NT2/D1 (cell line): ENCODE measurements around the gene CTTNBP2.

Source experiments
- DNase-seq: peaks from one replicate; pipeline ENCODE4 v3.0.0-alpha.2; 2011; ENCODE audit warnings: low read depth, low spot score
- H3K27me3 ChIP-seq: 2 replicates; pipeline ENCODE4 v1.6.0; 2011; ENCODE audit warnings: mild to moderate bottlenecking; ENCODE audit not compliant: insufficient read length, insufficient read depth
- H3K36me3 ChIP-seq: 2 replicates; pipeline ENCODE4 v1.6.1; 2011; ENCODE audit warnings: mild to moderate bottlenecking, low read length, mixed read lengths; ENCODE audit not compliant: insufficient read depth, insufficient read length
- H3K4me1 ChIP-seq: 2 replicates; pipeline ENCODE4 v1.5.1; 2011; ENCODE audit not compliant: insufficient read depth, insufficient read length
- H3K4me3 ChIP-seq: 2 replicates; pipeline ENCODE4 v1.5.1; 2011; ENCODE audit warnings: low read depth; ENCODE audit not compliant: insufficient read length
- H3K9ac ChIP-seq: 2 replicates; pipeline ENCODE4 v1.6.0; 2011; ENCODE audit warnings: low read depth; ENCODE audit not compliant: insufficient read length
- H3K9me3 ChIP-seq: 2 replicates; pipeline ENCODE4 v1.5.1; 2011; ENCODE audit warnings: mild to moderate bottlenecking, low read length; ENCODE audit not compliant: insufficient read depth
- SUZ12 ChIP-seq: IDR thresholded peaks from 2 replicates; pipeline ENCODE4 v1.6.1; 2011; ENCODE audit not compliant: insufficient read length, insufficient read depth; ENCODE audit errors: extremely low read depth
- YY1 ChIP-seq: IDR thresholded peaks from 2 replicates; pipeline ENCODE4 v1.6.1; 2011; ENCODE audit not compliant: insufficient read length, insufficient read depth
- ZNF274 ChIP-seq: IDR thresholded peaks from 2 replicates; pipeline ENCODE4 v1.6.1; 2011; ENCODE audit warnings: mild to moderate bottlenecking, low read depth, low read length

The CTTNBP2 gene

DNA sequence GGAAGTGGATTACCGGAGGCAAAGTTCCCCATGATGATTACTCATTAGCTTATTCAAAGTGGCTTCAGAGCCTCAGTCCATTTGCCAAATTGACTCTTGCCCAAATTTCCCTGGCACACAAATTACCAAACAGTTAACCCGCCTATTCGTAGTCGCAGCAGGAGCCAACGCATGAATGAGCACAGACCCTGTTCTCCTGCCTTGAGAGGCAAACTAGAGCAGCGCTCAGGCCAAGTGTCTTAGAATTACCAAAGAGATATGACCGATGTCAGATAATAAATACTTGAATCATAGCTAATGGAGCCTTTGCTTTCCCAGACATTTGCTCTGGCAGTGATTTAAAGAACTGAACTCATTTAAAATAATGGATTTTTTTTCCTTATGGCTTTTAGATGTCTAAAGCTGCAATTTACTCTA, 64.9 kb downstream of the CTTNBP2 start:
- H3K27me3 ChIP-seq: no peaks in the 10 kb centered on the region
- no peak overlapping the region for H3K4me3 ChIP-seq
- no peak overlapping the region for H3K9ac ChIP-seq
- no peaks in the 10 kb centered on the region for H3K9me3 ChIP-seq
- no peak for DNase-seq
- H3K4me1 ChIP-seq: no peaks in the 10 kb centered on the region
- H3K36me3 ChIP-seq: no peaks in the 10 kb centered on the region
- no peak for TF ChIP-seq ZNF274
- TF ChIP-seq YY1: no peak
- no peak for TF ChIP-seq SUZ12

DNA sequence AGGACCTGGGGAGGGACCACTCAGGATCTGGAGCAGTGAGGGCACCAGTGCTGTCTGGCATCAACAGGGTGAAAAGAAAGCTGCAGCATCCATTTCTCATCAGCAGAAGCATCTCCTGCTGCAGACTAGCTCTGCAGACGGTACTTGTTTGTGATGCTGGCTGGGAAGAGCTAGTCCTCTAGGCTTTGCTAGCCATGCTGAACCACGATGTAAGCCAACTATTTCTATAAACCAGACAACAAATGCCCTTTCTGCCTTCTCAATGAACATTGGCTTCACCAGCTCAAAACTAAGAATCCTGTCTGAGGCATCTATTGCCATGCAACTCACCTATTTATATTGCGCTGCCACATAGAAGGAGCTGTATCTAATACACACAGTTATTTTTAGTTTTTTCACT, 65.6 kb downstream of the CTTNBP2 start:
- Histone ChIP-seq H3K9me3 (no peaks in the 10 kb centered on the region), H3K4me3 (no peak overlapping the region), H3K4me1 (no peaks in the 10 kb centered on the region), H3K27me3 (no peaks in the 10 kb centered on the region), H3K9ac (no peak overlapping the region), H3K36me3 (no peaks in the 10 kb centered on the region)
- no peak for DNase-seq
- TF ChIP-seq SUZ12 (no peak), ZNF274 (no peak), YY1 (no peak)

DNA sequence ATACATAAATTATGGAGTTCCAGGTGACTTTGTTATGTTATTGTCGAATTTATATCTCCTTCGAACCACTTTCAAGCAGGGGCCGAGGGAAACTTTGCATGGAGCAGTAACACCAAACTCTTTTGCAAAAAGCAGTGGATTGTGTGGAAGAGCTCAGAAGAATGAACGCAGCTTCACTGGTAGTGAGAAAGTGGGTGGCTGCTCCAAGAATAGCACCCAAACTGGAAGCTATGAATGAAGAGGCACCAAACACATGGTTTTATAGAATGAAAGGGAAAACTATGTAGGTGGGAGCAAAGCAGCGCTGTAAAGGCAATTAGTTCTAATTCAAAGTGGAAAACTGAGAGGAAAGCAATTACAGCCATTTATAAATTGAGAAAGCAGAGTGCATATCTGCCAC, 67.2 kb downstream of the CTTNBP2 start:
- Histone ChIP-seq H3K9me3 (no peaks in the 10 kb centered on the region), H3K4me3 (no peak overlapping the region), H3K9ac (no peak overlapping the region), H3K36me3 (no peaks in the 10 kb centered on the region), H3K4me1 (no peaks in the 10 kb centered on the region), H3K27me3 (no peaks in the 10 kb centered on the region)
- DNase-seq: no peak
- TF ChIP-seq SUZ12: no peak
- no peak for TF ChIP-seq ZNF274
- TF ChIP-seq YY1: no peak

DNA sequence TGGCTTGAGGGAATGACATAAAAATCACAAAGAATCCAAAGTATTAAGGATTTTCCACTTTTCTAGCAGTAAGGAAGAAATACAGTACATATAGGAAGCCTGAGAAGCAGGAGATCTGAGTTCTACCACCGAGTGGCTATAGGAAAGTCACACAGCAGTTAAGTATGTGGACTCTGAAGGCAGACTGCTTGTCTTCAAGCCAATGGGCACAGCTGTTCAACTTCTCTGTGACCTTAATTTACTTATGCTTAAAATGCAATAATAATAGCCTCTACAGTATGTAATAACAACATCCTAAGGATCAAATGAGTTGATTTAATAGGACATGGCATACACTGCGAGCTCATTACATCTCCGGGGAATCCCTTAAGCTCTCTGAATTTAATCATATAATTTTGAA, 68.0 kb downstream of the CTTNBP2 start:
- H3K4me1 ChIP-seq: no peaks in the 10 kb centered on the region

DNA sequence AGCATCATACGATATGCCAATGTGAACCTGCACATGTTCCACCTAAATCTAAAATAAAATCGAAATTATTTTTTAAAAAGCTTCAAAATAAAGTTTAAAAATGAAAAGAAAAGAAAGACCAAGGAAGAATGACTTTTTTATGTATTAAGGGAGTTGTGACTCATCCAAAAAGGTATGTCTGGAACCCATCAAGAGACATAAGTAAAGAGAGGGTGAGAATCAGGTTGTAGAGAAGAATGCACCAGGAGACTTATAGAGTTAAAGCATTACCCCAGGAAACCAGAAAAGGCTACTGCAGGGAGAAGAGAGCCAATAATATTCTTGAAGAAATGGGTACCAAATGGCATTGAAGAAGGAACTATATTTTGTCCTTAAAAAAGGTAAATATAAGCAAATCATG, 69.8 kb downstream of the CTTNBP2 start:
- Histone ChIP-seq H3K4me1 (no peaks in the 10 kb centered on the region), H3K9ac (no peak overlapping the region)
- TF ChIP-seq ZNF274 (no peak), YY1 (no peak), SUZ12 (no peak)

More for the DNA sequence above, 68.0 kb downstream of the CTTNBP2 start:
- Histone ChIP-seq H3K9me3 (no peaks in the 10 kb centered on the region), H3K9ac (no peak overlapping the region), H3K36me3 (no peaks in the 10 kb centered on the region), H3K27me3 (no peaks in the 10 kb centered on the region), H3K4me3 (no peak overlapping the region)
- TF ChIP-seq SUZ12 (no peak), YY1 (no peak), ZNF274 (no peak)
- DNase-seq: no peak

DNA sequence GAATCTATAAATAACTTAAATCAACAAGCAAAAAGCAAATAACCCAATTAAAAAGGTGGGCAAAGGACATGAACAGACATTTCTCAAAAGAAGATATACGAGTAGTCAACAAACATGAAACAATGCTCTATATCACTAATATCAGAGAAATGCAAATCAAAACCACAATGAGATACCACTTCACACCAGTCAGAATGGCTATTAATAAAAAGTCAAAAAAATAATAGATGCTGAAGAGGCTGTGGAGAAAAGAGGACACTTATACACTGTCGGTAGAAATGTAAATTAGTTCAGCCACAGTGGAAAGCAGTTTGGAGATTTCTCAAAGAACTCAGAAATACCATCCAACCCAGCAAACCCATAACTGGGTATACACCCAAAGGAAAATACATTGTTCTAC, 70.6 kb downstream of the CTTNBP2 start:
- Histone ChIP-seq H3K9me3 (no peaks in the 10 kb centered on the region), H3K4me1 (no peaks in the 10 kb centered on the region), H3K9ac (no peak overlapping the region), H3K4me3 (no peak overlapping the region), H3K27me3 (no peaks in the 10 kb centered on the region), H3K36me3 (no peaks in the 10 kb centered on the region)
- TF ChIP-seq YY1 (no peak), SUZ12 (no peak), ZNF274 (no peak)
- no peak for DNase-seq

More for the DNA sequence above, 69.8 kb downstream of the CTTNBP2 start:
- H3K4me3 ChIP-seq: no peak overlapping the region
- DNase-seq: no peak
- H3K27me3 ChIP-seq: no peaks in the 10 kb centered on the region
- H3K9me3 ChIP-seq: no peaks in the 10 kb centered on the region
- no peaks in the 10 kb centered on the region for H3K36me3 ChIP-seq

DNA sequence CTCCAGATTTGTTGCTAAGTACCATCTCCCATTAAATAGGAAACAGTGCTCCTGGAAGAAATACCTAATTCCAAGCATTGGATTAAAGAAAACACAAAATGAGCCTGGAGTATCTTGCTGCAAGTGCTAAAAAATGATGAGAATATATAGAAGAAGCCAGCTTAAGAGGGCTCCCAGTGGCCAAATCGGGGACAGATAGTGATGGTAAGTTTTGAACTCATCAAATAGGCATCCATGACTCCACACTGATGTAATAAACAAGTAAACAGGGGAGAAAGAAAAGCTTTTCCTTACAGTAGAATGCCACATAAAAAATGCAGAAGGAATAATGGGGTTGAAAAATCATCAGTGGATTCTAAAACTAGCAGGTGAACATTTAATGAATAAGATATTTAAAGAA, 72.4 kb downstream of the CTTNBP2 start:
- Histone ChIP-seq H3K27me3 (no peaks in the 10 kb centered on the region), H3K9me3 (no peaks in the 10 kb centered on the region), H3K36me3 (no peaks in the 10 kb centered on the region), H3K4me1 (no peaks in the 10 kb centered on the region), H3K9ac (no peak overlapping the region), H3K4me3 (no peak overlapping the region)
- TF ChIP-seq SUZ12 (no peak), ZNF274 (no peak), YY1 (no peak)
- DNase-seq: no peak

DNA sequence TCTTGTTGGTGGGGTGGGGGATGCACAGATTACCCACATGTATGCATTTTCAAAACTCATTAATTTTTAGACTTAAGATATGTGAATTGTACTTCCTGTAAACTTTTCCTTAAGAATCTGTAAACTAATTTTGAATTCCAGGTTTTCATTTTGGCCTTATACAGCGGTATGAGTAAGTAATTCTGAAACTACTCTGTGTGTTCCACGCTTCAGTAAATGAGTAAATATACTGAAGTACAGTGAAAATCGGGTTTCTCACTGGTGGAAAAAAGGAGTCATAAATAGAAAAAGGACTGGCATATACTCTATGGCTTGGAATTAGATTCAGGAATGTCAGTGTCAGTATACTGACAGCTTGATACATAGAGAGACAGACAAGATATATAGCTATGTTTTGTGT, 72.8 kb downstream of the CTTNBP2 start:
- no peak overlapping the region for H3K9ac ChIP-seq
- DNase-seq: no peak

More for the DNA sequence above, 72.8 kb downstream of the CTTNBP2 start:
- Histone ChIP-seq H3K9me3 (no peaks in the 10 kb centered on the region), H3K27me3 (no peaks in the 10 kb centered on the region), H3K36me3 (no peaks in the 10 kb centered on the region), H3K4me1 (no peaks in the 10 kb centered on the region), H3K4me3 (no peak overlapping the region)
- TF ChIP-seq ZNF274: no peak
- TF ChIP-seq SUZ12: no peak
- TF ChIP-seq YY1: no peak
